AG09309 (cell line): ENCODE measurements around the gene RAB26.

ENCODE experiments used
- DNase-seq: peaks from one replicate; pipeline ENCODE4 v3.0.0-alpha.2; 2010; ENCODE audit warnings: low read depth
- H3K4me3 ChIP-seq: 2 replicates; pipeline ENCODE4 v1.5.1; 2011; ENCODE audit warnings: mild to moderate bottlenecking, low read depth, low read length, moderate library complexity; ENCODE audit not compliant: control insufficient read depth
- TF ChIP-seq, protein P1 (sequence below): IDR thresholded peaks from 2 replicates; pipeline ENCODE4 v1.5.1; 2011; ENCODE audit warnings: mild to moderate bottlenecking, low read depth, low read length, inconsistent platforms; ENCODE audit not compliant: insufficient read depth, control insufficient read depth; ENCODE audit errors: missing control alignments

Gene RAB26

DNA sequence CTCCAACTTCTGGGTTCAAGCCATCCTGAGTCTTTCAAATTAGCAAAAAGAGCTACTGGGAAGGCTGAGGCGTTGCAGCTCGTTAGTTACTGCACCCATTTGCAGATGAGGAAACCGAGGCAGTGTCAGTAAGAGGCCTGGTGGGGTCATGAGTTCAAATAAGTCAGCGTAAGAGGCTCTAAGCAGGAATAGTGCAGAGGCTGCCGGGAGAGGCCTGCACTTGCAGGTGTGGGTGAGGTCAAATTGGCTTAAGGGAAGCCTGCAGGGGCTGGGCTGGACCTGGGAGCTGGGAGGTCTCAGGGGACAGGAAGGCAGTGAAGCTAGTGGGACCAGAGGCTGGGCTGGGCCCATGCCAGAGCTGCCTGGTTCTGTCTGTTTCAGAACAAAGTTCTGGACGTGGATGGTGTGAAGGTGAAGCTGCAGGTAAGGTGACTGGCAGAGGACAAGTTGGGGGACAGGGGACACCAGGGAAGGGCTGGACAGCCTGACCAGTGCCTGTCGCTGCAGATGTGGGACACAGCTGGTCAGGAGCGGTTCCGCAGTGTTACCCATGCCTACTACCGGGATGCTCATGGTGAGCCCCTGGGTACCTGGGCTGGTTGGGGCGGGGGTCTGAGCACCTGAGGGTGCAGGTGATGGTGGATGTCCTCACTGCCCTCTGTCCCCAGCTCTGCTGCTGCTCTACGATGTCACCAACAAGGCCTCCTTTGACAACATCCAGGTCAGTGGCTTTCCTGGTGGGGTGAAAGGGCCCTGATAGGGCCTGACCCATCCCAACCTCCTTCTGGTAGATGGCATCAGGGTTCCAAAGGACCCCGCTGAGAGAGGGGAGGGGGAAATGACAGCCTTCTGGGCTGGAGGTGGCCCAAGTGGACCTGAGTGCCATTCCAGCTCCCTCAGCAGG is 3.0 kb downstream of the RAB26 start:
- H3K4me3 ChIP-seq: no peak overlapping the region
- DNase-seq: no peak
- TF ChIP-seq, protein P1, sequence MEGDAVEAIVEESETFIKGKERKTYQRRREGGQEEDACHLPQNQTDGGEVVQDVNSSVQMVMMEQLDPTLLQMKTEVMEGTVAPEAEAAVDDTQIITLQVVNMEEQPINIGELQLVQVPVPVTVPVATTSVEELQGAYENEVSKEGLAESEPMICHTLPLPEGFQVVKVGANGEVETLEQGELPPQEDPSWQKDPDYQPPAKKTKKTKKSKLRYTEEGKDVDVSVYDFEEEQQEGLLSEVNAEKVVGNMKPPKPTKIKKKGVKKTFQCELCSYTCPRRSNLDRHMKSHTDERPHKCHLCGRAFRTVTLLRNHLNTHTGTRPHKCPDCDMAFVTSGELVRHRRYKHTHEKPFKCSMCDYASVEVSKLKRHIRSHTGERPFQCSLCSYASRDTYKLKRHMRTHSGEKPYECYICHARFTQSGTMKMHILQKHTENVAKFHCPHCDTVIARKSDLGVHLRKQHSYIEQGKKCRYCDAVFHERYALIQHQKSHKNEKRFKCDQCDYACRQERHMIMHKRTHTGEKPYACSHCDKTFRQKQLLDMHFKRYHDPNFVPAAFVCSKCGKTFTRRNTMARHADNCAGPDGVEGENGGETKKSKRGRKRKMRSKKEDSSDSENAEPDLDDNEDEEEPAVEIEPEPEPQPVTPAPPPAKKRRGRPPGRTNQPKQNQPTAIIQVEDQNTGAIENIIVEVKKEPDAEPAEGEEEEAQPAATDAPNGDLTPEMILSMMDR: no peak

GRCh38 chr16:2152695-2153506 is 4.5 kb downstream of the RAB26 start:
- no peak for DNase-seq
- TF ChIP-seq, protein P1: no peak

DNA sequence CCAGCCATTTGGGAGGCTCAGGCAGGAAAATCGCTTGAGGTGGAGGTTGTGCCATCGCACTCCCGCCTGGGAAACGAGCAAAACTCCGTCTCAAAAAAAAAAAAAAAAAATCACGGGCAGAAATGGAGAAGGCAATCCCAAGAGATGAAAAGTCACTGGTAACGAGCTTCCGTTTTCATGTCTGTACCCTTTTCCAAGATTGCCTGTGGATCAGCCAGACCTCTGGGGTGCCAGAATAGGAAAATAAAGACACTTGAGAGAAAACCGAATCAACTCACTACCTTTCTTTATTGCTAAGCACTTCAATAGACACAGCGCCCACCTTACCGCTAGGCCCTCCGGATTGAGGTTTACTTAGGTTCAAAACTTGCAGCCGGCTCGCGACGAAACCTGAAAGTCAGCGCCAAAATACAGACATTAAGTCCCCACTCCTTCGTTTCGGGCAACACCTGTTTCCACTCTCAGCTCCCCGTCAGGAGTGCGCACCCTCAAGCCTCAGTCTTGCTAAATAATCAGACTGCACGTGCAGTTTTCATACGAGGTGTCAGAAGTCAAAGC is 6.2 kb downstream of the RAB26 start:
- H3K4me3 ChIP-seq: peak overlapping the region; percentile 58
- DNase-seq: no peak
- TF ChIP-seq, protein P1: no peak

More at GRCh38 chr16:2152695-2153506, 4.5 kb downstream of the RAB26 start:
- peak overlapping the region; percentile 58 for H3K4me3 ChIP-seq

DNA sequence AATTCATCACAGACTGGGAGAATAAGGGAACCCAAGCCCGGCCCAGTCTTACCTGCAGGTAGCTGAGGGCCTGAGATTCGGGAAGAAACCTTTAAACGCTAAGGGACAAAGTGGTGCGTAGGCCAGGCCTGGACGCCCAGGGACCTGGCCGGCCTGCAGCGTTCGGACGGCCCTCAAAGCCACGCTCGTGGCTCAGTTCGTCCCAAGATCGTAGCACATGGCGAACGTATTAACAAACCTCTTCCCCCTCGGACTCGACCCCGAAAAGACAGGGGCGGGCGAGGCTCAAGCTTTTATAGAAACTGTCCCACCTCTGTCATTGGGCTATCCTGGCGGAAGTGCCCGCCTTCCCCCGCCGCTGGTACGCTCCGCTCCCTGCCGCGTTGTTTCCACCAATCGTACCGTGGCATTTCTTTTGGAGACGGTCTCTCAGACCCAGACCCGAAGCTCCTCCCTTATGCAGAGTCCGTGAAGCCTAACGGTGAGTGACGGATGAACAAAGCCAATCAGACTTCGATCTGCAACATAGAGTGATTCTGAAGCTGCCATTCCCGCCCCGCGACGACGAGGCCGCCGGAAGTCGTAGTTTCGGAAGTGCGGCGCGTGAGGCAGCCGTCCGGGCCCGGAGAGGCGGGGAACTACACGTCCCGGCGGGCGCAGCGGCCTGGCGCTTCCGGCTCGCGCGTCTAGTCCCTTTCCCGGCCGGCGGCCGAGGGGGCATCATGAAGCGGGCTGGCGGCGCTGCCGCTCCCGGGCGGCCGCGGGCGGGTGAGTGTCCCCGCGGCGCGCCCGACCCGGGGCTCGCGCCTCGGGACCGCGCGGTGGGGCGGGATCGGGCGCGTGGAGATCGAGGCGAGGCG is 6.9 kb downstream of the RAB26 start, which contains the start of gene TRAF7:
Gene TRAF7, plus strand, starts transcription at position 692 of the 860 bp plus-strand sequence. CDS start 8,139 bp downstream, outside the sequence.
- H3K4me3 ChIP-seq: peak within 1 kb of the TSS; percentile 87
- peak; percentile 100 for DNase-seq
- TF ChIP-seq, protein P1: no peak

GRCh38 chr16:2155977-2156848 is 7.8 kb downstream of the RAB26 start:
- peak; percentile 23 for DNase-seq
- peak overlapping the region; percentile 87 for H3K4me3 ChIP-seq
- TF ChIP-seq, protein P1: no peak
